T follicular helper cell (primary cell): ENCODE measurements around the gene ADGRG7.
"Not testable (repeated sequence)": the region's sequence is repeated elsewhere in the genome, so short reads cannot be mapped to it uniquely, and the experiment has no call there.

Source experiments
- DNase-seq: peaks from one replicate; pipeline ENCODE4 v3.0.0-alpha.2; 2020; ENCODE audit warnings: low read depth

ADGRG7 gene

DNA sequence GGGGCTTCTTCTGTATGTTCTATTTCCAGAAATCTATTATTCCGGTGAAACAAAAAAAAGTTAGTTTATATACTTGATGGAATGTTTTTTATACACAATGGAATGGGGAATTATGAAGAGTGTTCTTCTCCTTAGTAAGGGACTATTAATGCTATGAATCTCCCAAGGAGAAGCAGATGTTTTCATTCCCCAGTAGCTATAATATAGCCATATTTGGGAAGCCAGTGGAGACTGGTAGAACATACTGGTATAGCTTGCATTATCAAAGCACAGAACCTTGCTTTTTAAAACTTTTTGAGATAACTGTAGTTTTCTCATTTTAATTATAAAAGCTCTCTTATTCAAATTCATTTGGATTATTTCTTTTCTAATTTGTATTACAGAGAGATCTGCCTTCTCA lies 38.3 kb downstream of the ADGRG7 start:
- no peak for DNase-seq

DNA sequence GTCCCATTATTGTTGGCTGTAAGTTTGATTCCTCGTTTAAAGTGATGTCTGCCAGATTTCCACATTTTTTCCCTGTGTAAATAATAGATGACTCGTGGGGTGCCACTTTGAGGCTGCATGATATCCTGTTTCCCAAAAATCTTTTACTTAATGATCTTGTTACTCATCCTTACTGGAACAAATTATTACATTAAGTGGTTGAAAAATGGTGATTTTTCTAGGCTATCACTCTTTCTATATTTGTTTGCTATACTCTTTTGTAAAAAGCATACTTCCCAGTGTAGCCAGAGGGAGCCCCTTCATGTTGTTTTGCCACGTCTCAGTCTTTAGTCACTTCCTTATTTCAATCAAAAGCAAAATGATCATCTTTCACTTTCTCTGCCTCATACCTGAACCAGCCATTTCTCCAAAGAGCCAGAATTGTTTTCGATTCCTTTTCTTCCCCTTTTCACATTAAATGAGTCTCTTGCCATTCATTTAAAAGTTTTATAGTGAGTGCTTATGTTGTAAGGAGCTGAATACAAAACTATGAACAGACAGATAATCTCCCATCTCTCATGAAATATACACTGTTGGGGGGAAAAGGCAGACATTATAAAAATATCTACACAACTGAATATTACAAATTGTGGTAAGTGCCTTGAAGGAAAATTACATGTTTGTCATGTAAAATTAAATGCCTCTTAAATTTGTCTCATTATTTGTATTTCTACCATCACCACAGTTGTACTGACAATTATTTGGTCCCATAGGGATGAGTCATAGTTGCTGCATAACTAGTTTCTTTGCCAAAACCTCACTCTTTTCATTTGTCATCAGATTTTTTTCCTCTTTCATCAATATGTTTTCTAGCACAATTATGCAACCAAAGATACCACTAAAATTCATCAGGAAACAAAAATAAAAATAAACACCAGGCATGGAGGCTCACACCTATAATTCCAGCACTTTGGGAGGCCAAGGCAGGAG lies 41.5 kb downstream of the ADGRG7 start:
- DNase-seq: no peak

DNA sequence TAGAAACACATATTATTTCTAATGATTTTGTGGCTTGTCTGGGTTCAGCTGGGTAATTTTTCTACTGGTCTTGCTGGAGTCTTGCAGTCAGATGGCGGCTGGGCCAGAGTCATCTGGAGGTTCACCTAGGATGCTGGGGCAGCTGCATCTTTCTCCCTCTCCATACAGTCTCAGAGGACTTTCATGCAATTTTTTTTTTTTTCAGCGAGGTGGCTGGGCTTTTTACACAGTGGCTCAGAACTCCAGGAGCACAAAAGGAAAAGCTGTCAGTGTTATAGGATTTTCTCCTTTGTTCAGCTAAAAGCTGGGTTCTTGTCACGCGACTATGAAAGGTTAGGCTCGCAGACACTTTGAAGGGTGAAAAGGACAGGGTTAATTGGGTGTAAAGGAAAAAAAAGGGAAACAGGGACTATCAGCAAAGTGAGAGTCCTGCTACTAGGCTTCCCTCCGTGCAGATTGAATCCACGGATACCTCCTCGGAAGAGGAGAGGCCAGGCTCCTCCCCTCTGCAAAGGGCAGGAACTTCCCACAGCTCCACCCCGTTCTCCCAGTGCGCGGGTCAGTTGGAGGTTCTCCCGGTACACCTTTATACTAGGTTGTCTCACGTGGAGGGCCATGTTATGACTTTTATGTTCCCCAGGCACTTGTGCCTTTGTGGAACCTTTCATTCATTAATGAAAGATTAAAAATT lies 44.3 kb downstream of the ADGRG7 start:
- DNase-seq: no peak

DNA sequence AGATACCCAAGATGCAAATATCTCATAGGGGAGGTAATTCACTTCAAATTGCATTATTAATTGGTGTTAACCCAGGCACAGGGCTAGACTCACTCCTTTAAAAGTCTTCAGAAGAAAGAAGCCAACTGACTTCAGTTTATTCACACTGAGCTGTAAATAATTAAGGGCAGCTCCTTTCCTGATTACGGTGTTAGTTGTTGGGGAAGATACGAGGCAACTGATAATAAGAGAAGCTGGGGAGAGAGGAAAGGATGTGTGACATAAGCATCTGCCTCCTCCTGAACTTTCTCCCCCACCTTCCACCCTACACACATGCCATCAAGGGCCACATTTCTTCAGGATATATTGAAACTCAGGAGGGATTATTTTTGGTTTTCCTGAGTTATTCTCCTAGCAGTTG lies 47.5 kb downstream of the ADGRG7 start:
- DNase-seq: no peak

DNA sequence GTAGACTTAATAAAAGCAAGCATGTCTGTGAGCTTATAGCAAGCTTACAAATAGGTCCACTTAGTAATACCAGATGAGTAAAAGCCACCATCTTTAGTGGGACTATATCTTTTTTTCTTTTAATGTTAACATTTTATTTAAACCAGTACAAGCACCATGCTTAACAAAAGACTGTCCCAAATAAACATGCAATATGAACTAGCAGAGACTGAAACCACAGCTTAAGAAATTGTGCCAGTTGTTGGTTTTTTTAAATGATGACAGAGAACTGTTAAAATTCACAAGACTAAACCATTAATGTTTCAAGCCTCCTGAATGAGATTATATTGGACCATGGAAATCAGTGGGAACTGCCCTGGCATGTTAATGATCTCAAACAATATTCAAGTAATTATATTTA lies 51.9 kb downstream of the ADGRG7 start:
- not testable (repeated sequence) for DNase-seq

DNA sequence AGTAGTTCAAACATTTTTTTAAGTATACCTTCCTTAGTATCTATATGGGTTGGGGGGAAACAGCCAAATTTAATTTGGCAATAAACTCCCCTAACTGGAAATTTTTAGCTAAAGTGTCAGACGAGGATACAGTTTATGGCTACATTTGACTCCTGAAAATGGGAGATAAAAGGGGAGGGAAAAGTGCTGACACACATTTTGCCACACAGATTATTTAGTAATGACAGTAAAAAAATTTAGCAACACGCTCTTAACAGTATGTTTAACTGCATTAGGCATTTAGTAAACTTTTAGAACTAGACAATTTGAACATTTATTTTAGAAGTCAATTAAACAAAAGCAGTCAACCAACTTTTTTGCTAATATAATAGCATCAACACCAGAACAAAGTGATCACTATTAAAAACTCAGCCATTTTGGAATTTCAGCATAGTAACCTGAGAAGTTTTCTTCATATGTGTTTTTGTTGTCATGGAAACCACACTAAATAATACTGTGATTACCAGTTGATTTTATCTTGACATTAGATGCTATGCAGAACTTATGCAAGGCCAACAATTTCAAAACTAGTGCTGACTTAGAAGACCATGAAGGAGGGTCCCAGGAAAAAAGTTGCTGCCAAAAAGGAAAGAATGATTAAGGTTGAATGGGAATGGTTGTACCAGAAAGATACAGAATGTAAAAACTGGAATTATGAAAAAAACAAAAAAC lies 52.9 kb downstream of the ADGRG7 start:
- DNase-seq: no peak

DNA sequence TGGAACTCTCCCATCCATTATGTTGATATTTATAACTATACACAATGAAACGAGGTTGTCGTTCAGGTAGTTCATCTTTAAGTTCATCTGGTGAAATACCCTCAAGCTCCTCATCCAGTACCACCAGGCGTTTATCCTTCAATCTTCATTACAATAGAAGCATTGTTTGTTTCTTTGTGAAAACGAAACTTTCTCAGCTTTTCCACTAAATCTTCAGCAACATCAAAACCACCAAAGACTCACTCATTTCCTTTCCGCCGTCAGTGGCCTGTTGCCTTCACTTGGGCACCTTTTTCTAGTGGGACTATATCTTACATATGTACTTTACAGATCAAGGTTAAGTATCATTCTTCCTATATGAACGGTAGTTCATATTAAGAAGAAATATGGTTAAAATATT lies 55.8 kb downstream of the ADGRG7 start:
- DNase-seq: no peak

DNA sequence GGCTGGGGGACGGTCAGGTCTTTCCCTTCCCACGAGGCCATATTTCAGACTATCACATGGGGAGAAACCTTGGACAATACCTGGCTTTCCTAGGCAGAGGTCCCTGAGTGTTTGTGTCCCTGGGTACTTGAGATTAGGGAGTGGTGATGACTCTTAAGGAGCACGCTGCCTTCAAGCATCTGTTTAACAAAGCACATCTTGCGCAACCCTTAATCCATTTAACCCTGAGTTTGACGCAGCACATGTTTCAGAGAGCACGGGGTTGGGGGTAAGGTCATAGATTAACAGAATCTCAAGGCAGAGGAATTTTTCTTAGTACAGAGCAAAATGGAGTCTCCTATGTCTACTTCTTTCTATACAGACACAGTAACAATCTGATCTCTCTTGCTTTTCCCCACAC lies 57.3 kb downstream of the ADGRG7 start:
- not testable (repeated sequence) for DNase-seq

DNA sequence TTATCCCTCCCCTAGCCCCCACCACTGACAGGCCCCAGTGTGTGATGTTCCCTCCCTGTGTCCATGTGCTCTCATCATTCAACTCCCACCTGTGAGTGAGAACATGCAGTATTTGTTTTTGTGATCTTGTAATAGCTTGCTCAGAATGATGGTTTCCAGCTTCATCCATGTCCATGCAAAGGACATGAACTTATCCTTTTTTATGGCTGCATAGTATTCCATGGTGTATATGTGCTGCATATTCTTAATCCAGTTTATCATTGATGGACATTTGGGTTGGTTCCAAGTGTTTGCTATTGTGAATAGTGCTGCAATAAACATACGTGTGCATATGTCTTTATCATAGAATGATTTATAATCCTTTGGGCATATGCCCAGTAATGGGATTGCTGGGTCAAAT lies 57.9 kb downstream of the ADGRG7 start:
- not testable (repeated sequence) for DNase-seq

DNA sequence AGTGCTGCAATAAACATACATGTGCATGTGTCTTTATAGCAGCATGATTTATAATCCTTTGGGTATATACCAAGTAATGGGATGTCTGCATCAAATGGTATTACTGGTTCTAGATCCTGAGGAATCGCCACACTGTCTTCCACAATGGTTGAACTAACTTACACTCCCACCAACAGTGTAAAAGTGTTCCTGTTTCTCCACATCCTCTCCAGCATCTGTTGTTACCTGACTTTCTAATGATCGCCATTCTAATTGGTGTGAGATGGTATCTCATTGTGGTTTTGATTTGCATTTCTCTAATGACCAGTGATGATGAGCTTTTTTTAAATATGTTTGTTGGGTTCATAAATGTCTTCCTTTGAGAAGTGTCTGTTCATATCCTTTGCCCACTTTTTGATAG lies 61.6 kb downstream of the ADGRG7 start:
- not testable (repeated sequence) for DNase-seq

DNA sequence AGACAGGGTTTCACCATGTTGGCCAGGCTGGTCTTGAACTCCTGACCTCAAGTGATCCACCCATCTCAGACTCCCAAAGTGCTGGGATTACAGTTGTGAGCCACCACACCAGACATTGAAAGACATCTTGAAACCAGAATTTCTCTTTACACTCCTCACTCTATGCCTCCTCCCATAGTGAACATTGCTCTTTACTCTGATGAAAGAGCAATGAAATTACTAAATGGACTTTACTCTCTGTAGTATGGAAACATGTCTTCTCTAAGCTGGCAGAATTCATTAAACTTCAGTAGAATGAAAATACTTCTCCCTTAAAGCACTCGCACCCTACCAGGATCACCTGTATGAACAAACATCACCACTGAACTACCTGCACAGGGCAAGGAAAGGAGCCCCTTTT lies 72.1 kb downstream of the ADGRG7 start:
- no peak for DNase-seq

DNA sequence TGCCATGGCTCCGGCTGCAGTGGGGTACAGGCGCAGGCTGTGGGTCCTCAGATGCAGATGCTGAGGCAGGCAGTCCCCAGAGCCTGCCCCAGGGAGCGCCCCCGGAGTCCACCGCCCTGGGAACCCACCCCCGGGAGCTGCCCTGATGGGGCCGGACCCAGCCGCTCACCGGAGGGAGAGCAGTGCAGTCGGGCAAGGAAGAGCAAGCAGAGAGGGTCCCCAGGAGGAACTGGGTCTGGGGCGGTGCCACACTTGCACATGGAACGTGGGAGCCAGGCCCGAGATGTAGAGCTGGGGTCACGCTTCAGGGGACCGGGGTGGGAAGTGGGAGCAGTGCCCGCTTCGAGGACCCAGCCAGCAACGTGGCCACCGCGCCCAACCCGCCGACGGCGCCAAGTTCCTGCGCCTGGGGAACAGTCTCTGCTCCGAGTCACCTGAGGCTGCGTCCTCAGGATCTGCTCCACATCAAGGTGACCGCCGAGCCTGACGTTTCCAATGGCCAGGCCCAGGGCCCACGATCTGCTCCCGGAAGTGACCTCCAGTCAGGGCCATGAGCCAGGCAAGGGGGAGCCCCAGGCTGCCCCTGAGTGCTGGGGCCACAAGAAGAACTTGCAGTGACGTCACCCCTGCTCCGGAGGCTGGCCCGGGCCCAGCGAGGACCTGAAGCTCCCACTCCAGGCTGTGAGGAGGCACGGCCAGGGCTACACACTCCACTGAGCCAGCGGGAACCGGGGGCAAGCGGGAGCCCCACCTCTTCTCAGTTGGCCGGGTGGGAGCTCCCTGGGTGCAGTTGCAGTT lies 72.9 kb downstream of the ADGRG7 start:
- no peak for DNase-seq

DNA sequence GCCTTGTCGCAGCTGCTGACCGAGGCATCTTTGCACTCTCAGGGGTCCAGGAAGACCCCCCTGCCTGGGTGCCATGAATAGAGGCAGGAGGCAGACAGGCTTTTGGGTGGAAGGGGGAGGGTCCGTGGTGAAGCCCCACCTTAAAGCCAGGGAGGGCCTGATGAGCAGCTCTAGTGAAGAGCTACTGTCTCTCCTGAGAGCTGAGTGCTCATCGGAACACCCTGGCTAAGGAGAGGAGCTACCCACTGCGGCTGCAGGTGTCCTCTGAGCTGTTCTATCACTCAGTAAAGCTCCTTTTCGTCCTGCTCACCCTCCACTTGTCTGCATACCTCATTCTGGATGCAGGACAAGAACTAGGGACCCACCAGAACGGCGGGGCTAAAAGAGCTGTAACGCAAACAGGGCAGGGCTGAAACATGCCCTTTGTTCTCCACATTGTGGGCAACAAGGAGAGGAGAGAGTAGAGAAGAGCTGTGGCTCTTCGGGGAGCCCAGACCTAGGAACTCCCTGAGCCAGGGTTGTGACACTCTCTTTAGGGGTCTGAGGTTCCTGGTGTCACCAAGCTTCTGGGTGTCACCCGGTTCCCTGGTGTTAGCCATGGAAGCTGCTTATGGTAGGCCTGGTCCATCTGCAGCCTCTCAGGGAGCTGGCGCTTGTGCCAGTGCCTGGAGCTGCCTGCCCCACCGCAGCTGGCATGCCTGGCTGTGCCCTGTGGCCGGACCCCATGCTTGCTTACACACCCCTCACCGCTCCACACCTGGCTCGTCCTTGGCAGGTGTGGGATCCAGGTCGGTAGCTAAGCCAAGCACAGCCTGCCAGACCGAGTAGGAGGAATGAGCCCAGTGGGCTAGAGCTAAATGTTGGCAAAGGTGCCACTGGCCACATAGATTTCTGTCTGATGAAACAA lies 73.7 kb downstream of the ADGRG7 start:
- DNase-seq: no peak

DNA sequence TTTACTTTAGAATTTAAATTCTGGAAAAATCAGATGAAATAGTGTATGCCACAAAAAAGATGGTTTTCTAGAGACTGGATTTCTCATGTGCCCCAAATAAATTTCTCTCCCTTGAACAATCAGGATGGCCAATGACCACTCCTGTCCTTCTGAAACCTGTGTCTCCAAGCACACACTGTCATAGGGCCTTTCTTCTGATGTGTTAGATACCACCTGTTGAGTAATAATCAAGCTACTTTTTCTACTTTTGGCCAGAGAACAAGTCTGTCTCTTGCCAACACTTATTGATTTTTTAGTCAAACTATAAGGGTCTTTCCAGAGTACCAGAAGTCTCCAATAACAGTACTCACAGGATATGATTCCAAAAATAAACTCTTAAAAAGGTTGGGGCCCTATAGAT lies 83.8 kb downstream of the ADGRG7 start:
- DNase-seq: no peak

DNA sequence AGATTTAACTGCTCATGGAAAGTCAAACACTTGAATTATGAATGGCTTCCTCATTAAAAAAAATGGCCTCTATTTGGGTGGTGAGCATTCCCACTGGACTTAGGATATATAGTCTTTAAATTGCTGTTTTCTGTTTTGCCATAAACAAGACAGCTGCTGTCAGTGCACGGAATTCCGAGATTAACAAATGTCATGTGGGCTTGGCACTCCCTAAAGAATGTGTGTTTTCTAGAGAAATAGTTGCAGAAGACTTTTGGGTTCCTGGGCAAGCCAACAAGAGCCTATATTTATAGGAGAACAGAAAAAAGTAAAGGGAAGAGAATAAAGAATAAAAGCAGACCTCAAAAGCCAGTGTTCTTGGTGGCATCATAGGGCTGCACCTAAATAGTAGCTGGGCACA lies 86.3 kb downstream of the ADGRG7 start:
- no peak for DNase-seq

DNA sequence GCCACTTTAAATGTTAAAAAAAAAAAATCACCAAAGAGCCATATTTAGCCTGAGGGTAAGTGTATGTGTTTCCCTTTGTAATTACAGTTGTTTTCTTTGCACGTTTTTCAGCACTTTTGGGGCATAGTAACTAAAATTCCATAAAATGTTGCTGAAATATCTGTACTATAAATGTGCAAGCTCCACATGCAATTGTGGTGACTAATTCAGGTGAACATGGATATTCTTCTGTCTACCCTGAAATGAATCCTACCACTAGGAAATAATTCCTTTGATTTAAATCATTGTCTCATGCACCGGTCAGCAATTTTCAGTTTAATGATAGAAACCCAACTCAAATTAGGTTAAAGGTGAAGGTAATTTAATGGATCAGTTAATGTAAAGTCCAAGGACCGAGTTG lies 86.8 kb downstream of the ADGRG7 start:
- DNase-seq: no peak

DNA sequence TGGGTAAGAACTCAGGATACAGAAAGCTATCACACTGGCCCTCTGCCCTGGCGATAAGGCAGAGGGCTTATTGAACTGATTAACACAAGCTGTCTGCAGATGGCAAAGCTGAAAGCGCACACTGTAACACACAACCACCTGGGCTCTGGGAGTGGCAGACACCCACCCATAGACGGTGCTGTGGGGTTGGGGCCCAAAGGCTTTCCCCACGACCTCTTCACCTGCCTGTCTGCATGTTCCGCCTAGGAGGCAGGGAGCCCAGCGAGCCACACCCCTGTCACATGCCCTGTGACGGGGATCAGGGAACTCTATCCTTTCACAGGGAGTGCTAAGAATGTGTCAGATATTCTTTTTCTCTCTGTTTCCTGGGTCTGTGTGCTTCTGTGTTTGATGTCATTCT lies 87.8 kb downstream of the ADGRG7 start:
- DNase-seq: no peak

DNA sequence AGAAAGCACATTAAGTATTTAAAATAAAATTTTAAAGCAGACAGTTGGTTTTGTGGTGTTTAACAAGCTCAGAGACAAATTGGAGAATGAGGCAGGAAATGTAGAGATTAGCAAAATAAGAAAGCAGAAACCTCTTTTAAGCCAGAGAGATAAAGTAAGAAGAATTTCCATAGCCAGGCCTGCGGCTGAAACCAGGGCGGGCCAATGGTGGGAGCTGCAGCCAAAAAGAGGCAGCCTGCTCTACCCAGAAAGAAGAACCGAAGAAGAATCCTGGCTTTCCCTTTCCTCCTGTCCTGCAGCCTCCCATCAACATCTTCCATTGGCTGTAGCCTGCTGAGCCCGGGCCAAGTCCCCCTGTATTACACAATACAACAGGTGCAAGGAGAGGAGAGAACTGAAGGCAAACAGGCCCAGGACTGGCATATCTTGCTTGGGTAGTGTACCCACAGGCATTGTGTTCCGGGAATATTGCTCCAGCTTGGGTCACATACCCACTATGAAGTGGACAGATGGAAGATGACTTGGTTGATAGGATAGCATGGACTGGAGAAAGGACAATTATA lies 88.4 kb downstream of the ADGRG7 start:
- DNase-seq: no peak

DNA sequence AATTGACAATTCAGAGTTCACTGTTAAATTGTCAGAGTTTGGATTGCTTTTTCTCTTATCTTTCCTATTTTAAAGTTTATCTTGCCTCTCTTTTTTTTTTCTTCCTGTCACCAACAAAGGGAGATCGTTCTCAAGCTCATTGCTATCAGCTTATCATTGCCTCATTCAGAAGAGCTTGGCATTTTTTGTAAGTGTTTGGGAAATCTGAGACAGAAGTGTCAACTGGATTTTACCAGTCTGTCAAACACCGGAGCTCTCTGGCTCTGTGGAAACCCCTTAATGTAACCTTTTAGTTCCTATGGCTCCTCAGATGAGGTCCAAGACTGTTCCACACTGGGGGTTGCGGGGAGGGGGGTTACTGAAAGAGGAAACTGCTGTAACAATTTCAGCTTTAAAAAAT lies 89.3 kb downstream of the ADGRG7 start:
- DNase-seq: no peak

DNA sequence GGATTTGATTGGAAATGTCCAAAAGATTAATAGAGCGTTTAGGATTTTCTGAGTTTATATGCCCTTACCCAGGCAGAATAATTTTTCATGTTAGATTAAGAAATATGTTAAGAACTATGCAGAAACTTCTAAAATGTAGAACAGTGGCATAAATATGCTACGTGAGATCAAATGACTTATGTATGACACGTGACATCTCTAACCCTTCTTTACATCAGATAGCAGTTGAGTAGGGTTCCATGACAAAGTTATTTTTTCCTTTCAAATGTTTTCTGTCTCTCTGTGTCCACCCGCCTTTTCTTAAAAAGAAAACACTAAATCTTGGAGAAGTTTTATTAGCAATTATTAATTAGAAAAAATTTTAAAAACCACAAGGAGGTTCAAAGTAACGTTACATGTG lies 91.3 kb downstream of the ADGRG7 start:
- DNase-seq: no peak
